K562 (cell line): ENCODE measurements around the gene S100A7A. TPM values are rescaled to one million over a fixed set of nuclear protein-coding genes. Genes with fewer than 3 reads are reported as not detected.

Experiments used
- ATAC-seq: fragments of 200-7000 bp; cut with Tn5 transposase; 3 replicates; pipeline ENCODE4 v1.9.1; 2020; ENCODE audit warnings: moderate library complexity
- BruUV-seq: library from RNA; stranded (reverse); fragments of 400-500 nt; replicated peaks from 2 replicates; lab custom pipeline; 2021; lab: Mats Ljungman, UMichigan
- CTCF ChIA-PET: fragments of 300-600 bp; formaldehyde crosslinking; extraction: SDS; loops from one replicate; lab custom pipeline; 2021; ENCODE audit warnings: low intra/inter-chr PET ratio; lab: Yijun Ruan, JAX
- POLR2A ChIA-PET: fragments of 300-600, 350-650 bp; sonication (Branson Sonifier 250); formaldehyde crosslinking; extraction: SDS; loops from one replicate; lab custom pipeline; 2021; ENCODE audit warnings: antibody characterized with exemption, inconsistent platforms; lab: Yijun Ruan, JAX
- DNase-seq, 4 experiments: peaks; one replicate each; pipeline versions ENCODE4 v3.0.0 to v3.0.0-alpha.2; 2011 to 2018; ENCODE audit warnings: low spot score in 3 of 4, mixed read lengths in 3 of 4; ENCODE audit errors: extremely low read depth in 1 of 4
- FAIRE-seq: peaks from 2 replicates; lab custom pipeline; 2011; peaks lifted over from hg19 to GRCh38; lab: Jason Lieb, UNC
- H2AFZ ChIP-seq: 2 replicates; pipeline ENCODE4 v1.6.0; 2011; ENCODE audit warnings: low read depth, low read length, control low read depth, inconsistent platforms
- H3K27ac ChIP-seq: fragments of 200-600 bp; 3 replicates; pipeline ENCODE4 v1.8.0; 2011; ENCODE audit warnings: low read depth, mild to moderate bottlenecking, control low read depth, inconsistent platforms, low read length, moderate library complexity, mixed read lengths; ENCODE audit errors: extremely low read depth
- H3K27me3 ChIP-seq, 2 experiments: fragments of 300-600 bp in 1 of 2; 2 replicates in 1 of 2; 3 replicates in 1 of 2; pipeline versions ENCODE4 v1.6.0 to v1.8.0; 2011; ENCODE audit warnings: inconsistent platforms in 2 of 2, low read length in 2 of 2, mild to moderate bottlenecking in 1 of 2, mixed read lengths in 1 of 2, moderate library complexity in 1 of 2; ENCODE audit not compliant: control insufficient read depth in 2 of 2, insufficient read depth in 2 of 2
- H3K36me3 ChIP-seq: fragments of 300-600 bp; 3 replicates; pipeline ENCODE4 v1.8.0; 2011; ENCODE audit warnings: mild to moderate bottlenecking, low read length, inconsistent platforms; ENCODE audit not compliant: control insufficient read depth, insufficient read depth
- H3K4me1 ChIP-seq, 2 experiments: fragments of 200-600 bp in 1 of 2; replicated peaks in 1 of 2; 2 replicates in 1 of 2; 3 replicates in 1 of 2; pipeline versions ENCODE4 v1.5.1 to v1.8.0; 2011; ENCODE audit warnings: inconsistent platforms in 2 of 2, low read length in 2 of 2, mild to moderate bottlenecking in 1 of 2, mixed read lengths in 1 of 2, moderate library complexity in 1 of 2; ENCODE audit not compliant: control insufficient read depth in 2 of 2, insufficient read depth in 2 of 2
- H3K4me2 ChIP-seq: 2 replicates; pipeline ENCODE4 v1.6.1; 2011; ENCODE audit warnings: low read length, control low read depth, inconsistent platforms, mixed read lengths; ENCODE audit not compliant: insufficient read depth
- H3K4me3 ChIP-seq: fragments of 200-600 bp; sonication (generic), shearing (Covaris generic); 2 replicates; pipeline ENCODE4 v1.5.1; 2016; ENCODE audit warnings: control low read depth, inconsistent platforms
- H3K79me2 ChIP-seq: fragments of 200-600 bp; 3 replicates; pipeline ENCODE4 v1.8.0; 2011; ENCODE audit warnings: low read length, inconsistent platforms; ENCODE audit not compliant: control insufficient read depth, insufficient read depth
- H3K9ac ChIP-seq, 2 experiments: 2 replicates each; pipeline versions ENCODE4 v1.6.0 to v1.6.1; 2011; ENCODE audit warnings: low read depth in 2 of 2, low read length in 2 of 2, control low read depth in 1 of 2, inconsistent platforms in 1 of 2, mild to moderate bottlenecking in 1 of 2, mixed read lengths in 1 of 2; ENCODE audit not compliant: insufficient read depth in 1 of 2
- H3K9me1 ChIP-seq: one replicate; pipeline ENCODE4 v1.6.0; 2011; ENCODE audit warnings: inconsistent platforms, mild to moderate bottlenecking, low read length, moderate library complexity; ENCODE audit not compliant: control insufficient read depth, insufficient read depth
- H3K9me3 ChIP-seq: replicated peaks from 2 replicates; pipeline ENCODE4 v1.5.1; 2011; ENCODE audit warnings: low read depth, low read length, inconsistent platforms; ENCODE audit not compliant: control insufficient read depth, insufficient read depth
- H4K20me1 ChIP-seq: replicated peaks from 2 replicates; pipeline ENCODE4 v1.6.1; 2011; ENCODE audit warnings: low read length, inconsistent platforms, mixed read lengths; ENCODE audit not compliant: control insufficient read depth, insufficient read depth
- RBM25 ChIP-seq: fragments of 200-400 bp; formaldehyde crosslinking; IDR thresholded peaks from 2 replicates; pipeline ENCODE4 v1.6.1; 2018; ENCODE audit warnings: low read length, low read depth, moderate library complexity; ENCODE audit not compliant: severe bottlenecking
- TEAD4 ChIP-seq, 2 experiments: sonication (generic) in 1 of 2; formaldehyde crosslinking in 1 of 2; IDR thresholded peaks; 2 replicates each; pipeline versions ENCODE4 v1.6.1 to v1.8.0; 2012 to 2022; ENCODE audit warnings: borderline replicate concordance in 1 of 2, inconsistent platforms in 1 of 2, low read length in 1 of 2, mild to moderate bottlenecking in 1 of 2, missing genetic modification reagents in 1 of 2
- USF1 ChIP-seq: sonication (generic); formaldehyde crosslinking; IDR thresholded peaks from 2 replicates; pipeline ENCODE4 v1.9.0; 2022; ENCODE audit warnings: mild to moderate bottlenecking, missing genetic modification reagents
- ZNF586 ChIP-seq: fragments of 450-650 bp; formaldehyde crosslinking; conservative IDR thresholded peaks from 2 replicates; pipeline ENCODE4 v1.4.0; 2020; ENCODE audit warnings: mild to moderate bottlenecking, moderate library complexity
- WGBS: fragments of 100-300 bp; shearing (Covaris generic); methylation state at CpG from one replicate; pipeline ENCODE4 v1.1.6; 2016; ENCODE audit warnings: low coverage, mixed read lengths; ENCODE audit not compliant: insufficient coverage; ENCODE audit errors: missing lambda C conversion rate; 5-methylcytosine and 5-hydroxymethylcytosine counted together
- in situ Hi-C: fragments of 300-500 bp; cut with MboI; formaldehyde crosslinking; loops from 4 replicates; pipeline ENCODE4 v1.15.0; 2018; ENCODE audit warnings: inconsistent platforms, mixed read lengths
- intact Hi-C: fragments of 100-400 bp; cut with micrococcal nuclease; formaldehyde crosslinking; loops from 2 replicates; pipeline ENCODE4 v1.14.2; 2022
- polyA plus RNA-seq, 8 experiments: library from polyadenylated mRNA; depleted of rRNA in 4 of 8; stranded (reverse) in 5 of 8; unstranded in 3 of 8; fragments of >200 nt; fragmentation: Nextera tagmentation in 2 of 8; fragmentation: Illumina TruSeq in 1 of 8; extraction: Ambion mirVana in 2 of 8; extraction: Trizol in 1 of 8; gene quantifications; 2 replicates each; pipeline versions ENCODE4 v1.2.1 to v1.2.3, GENCODE V29; 2011 to 2014; ENCODE audit warnings: inconsistent platforms in 1 of 8, missing spikeins in 1 of 8
- total RNA-seq, 7 experiments: library from RNA; depleted of rRNA in 6 of 7; stranded (reverse); fragments of >200 nt in 6 of 7; fragmentation: Illumina TruSeq in 2 of 7; extraction: Trizol in 2 of 7; gene quantifications; 2 replicates each; pipeline versions ENCODE4 v1.2.1 to v1.2.3, GENCODE V29; 2011 to 2021; ENCODE audit warnings: low replicate concordance in 1 of 7

Gene S100A7A
- total and polyA plus RNA-seq, 9 of the 15 experiments (the other 6 are each of a cell fraction or from before 2014, with no cell fraction given) = not detected

DNA sequence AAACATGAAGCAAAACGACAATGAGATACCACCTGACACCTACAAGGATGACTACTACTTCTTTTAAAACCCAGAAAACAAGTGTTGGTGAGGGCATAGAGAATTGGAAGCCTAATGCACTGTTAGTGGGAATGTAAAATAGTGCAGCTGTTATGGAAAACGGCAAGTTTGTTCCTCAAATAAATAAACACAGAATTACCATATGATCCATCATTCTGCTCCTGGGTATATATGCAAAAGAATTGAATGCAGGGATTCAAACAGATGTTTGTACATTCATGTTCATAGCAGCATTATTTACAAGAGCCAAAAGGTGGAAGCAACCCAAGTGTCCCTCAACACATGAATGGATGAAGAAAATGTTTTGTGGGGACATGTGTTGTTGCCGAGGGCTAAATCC is 24.1 kb upstream of the S100A7A start:
- ChIA-PET CTCF (no interaction called here), POLR2A (no interaction called here)
- WGBS = 0% methylated on average over 3 of the region's 3 CpGs
- H2AFZ ChIP-seq = no peak overlapping the region
- H3K4me3 ChIP-seq = no peak overlapping the region
- H3K27ac ChIP-seq = no peak overlapping the region
- no TSS peak for BruUV-seq
- peaks cover 17 to 46% of the 10 kb centered on the region in 2 experiments; a peak in 4 of 5 replicates for H3K27me3 ChIP-seq
- H4K20me1 ChIP-seq = peaks cover 3% of the 10 kb centered on the region; the same call in 1 of the 2 replicates
- no peaks in the 10 kb centered on the region for H3K9me3 ChIP-seq
- intact Hi-C loops (no loop called here), in situ Hi-C loops (no loop called here)
- FAIRE-seq (no peak), ATAC-seq (no peak), DNase-seq (no peak)
- H3K9me1 ChIP-seq = no peaks in the 10 kb centered on the region
- no peak overlapping the region for H3K9ac ChIP-seq
- H3K79me2 ChIP-seq = no peaks in the 10 kb centered on the region
- H3K4me1 ChIP-seq = peaks cover 0 to 6% of the 10 kb centered on the region in 2 experiments; a peak in 1 of 5 replicates
- no peak for TF ChIP-seq TEAD4 (IDR thresholded peaks at IDR 0.05; ENCODE audit: low read length)
- TF ChIP-seq TEAD4 (CRISPR knock-in tag; IDR thresholded peaks at IDR 0.05; ENCODE audit: borderline replicate concordance) = no peak
- no peak for TF ChIP-seq USF1 (CRISPR knock-in tag)
- no peak overlapping the region for H3K4me2 ChIP-seq
- H3K36me3 ChIP-seq = no peaks in the 10 kb centered on the region

GRCh38 chr1:153392822-153393221 is 23.5 kb upstream of the S100A7A start:
- Histone ChIP-seq H3K9ac (no peak overlapping the region), H3K9me1 (no peaks in the 10 kb centered on the region), H3K27ac (no peak overlapping the region), H3K4me3 (no peak overlapping the region), H4K20me1 (peaks cover 3% of the 10 kb centered on the region; the same call in 1 of the 2 replicates), H3K9me3 (no peaks in the 10 kb centered on the region)
- intact Hi-C loops = no loop called here
- DNase-seq (no peak), ATAC-seq (no peak), FAIRE-seq (no peak)
- no TSS peak for BruUV-seq
- POLR2A ChIA-PET = interaction anchor here (0.8 kb wide), 1 partner anchor 35 kb away, joined by 3 read pairs; the partner anchor contains the start of gene S100A9
- CTCF ChIA-PET = no interaction called here
- TF ChIP-seq ZNF586 (CRISPR knock-in tag) = no peak
- TF ChIP-seq RBM25 = peak; percentile 61
- TF ChIP-seq, all 486 proteins: peak for 1
- Histone ChIP-seq H3K4me2 (no peak overlapping the region), H2AFZ (no peak overlapping the region), H3K36me3 (no peaks in the 10 kb centered on the region), H3K4me1 (peaks cover 0 to 6% of the 10 kb centered on the region in 2 experiments; a peak in 1 of 5 replicates), H3K27me3 (peaks cover 18 to 52% of the 10 kb centered on the region in 2 experiments; a peak in 4 of 5 replicates), H3K79me2 (no peaks in the 10 kb centered on the region)
- in situ Hi-C loops = no loop called here
- 2% methylated on average over 3 of the region's 3 CpGs for WGBS
